ENCODE results near the gene APOL2.
"Not testable (repeated sequence)": the region's sequence is repeated elsewhere in the genome, so short reads cannot be mapped to it uniquely, and the experiment has no call there.

APOL2 gene

GRCh38 chr22:36221799-36222751, 17.3 kb downstream of the APOL2 start:
- peak; percentile 74 for DNase-seq (ENCODE audit: low spot score)

- no peak for DNase-seq (ENCODE audit: low spot score)
These were observed 18.8 kb downstream of the APOL2 start for GRCh38 chr22:36220451-36220921.

- no peak for DNase-seq (ENCODE audit: low spot score)
These were observed 20.6 kb downstream of the APOL2 start for GRCh38 chr22:36218648-36219193.

- DNase-seq (ENCODE audit: low spot score): no peak
These were observed 23.3 kb downstream of the APOL2 start for GRCh38 chr22:36215981-36216380.

DNA sequence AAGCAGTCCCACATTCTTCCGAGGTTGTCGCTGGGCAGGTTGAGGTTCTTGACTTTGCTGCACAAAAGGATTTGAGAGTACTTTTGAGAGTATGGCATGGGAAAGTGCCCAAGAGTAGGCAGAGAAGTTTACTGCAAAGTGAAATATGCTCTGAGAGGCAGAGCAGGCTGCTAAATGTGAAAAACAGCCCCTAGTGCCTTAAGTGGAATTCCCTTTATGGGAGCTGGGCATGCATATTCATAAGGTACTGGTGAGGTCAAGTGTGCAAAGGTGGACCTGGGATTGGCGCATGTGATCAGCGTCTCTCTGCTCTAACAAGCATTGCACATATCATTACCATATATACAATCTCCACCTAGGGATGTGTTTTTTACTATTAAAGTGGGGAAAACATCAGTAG, 25.7 kb downstream of the APOL2 start:
- DNase-seq (ENCODE audit: low spot score): no peak

GRCh38 chr22:36212901-36213300, 26.4 kb downstream of the APOL2 start:
- DNase-seq (ENCODE audit: low spot score): no peak

DNA sequence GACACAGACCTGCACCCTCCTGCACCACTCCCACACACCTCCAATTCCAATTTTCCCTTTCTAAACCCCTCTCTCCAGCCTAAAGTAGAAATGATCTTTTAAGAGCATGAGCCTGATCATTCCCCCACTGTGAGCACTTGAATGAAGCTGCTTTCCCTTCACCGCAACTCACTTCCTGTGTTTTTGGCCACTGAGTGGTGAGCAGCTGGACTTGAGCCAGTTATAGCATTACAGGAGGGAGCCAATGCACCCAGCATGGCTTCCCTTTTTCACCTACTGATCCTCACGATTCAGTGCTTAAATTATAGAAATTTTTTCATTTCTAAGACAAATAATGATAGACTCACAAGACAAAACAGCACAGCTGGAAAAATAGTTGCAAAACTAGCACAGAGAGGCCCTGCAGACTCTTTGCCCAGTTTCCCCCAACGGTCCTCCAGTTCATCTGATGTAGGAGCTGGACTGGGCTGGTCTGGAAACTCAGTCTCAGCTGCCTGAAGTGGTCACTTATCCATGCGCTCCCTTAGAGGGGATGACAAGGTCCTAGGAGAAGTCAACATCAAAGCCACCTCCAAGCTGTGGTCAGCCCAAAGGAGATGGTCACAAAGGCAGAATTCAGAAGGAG, 28.0 kb downstream of the APOL2 start:
- no peak for DNase-seq (ENCODE audit: low spot score)

- no peak for DNase-seq (ENCODE audit: low spot score)
These were observed 29.1 kb downstream of the APOL2 start for GRCh38 chr22:36210224-36210623.

DNA sequence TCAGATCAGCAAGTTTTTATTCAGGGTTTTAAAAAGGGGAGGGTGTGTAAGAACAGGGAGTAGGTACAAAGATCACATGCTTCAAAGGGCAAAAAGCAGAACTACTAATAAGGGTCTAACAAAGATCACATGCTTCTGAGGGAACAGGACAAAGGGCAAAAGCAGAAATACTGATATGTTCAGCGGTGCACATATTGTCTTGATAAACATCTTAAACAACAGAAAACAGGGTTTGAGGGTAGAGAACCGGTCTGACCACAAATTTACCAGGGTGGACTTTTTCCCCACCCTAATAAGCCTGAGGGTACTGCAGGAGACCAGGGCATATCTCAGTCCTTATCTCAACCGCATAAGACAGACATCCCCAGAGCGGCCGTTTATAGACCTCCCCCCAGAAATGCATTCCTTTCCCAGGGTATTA, 29.8 kb downstream of the APOL2 start:
- not testable (repeated sequence) for DNase-seq (ENCODE audit: low spot score)

DNA sequence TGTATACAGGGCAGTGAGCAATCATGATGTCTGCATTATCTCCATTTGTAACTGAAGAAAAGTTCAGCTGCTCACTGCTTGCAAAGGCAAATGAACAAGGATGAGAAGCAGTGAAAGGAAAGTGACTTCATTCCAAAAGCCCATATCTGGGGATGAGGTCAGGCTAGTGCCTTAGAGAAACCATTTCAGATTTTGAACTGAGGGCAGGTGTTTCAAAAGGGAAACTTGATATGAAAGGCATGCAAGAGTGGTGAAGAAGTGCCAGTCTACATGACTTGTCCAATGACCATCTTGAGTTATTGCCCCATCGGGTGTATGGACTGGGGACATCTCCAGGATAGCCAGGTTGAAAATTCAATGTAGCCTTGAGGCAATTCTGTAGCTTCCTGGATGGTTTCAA, 30.4 kb downstream of the APOL2 start:
- no peak for DNase-seq (ENCODE audit: low spot score)

GRCh38 chr22:36208162-36208765, 31.1 kb downstream of the APOL2 start:
- no peak for DNase-seq (ENCODE audit: low spot score)

DNA sequence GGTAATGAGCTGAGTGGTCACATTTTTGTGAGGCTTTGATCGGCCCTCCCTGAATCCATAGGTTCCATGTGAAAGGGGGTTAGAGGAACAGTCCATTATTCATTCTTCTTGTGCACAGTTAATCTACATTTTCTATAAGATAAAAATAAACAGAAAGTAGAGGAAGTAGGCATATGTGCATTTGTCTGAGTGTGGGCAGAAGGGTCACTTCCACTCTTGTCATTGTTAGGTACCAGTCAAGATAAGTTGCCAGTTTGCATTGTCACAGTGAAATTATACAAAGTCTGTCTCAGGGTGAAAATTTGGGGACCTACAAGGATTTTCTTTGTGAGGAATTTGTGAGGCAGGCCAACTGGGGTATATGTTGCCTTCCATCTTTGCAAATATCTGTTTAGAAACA, 33.1 kb downstream of the APOL2 start:
- no peak for DNase-seq (ENCODE audit: low spot score)

GRCh38 chr22:36205573-36205972, 33.8 kb downstream of the APOL2 start:
- not testable (repeated sequence) for DNase-seq (ENCODE audit: low spot score)

- no peak for DNase-seq (ENCODE audit: low spot score)
These were observed 34.7 kb downstream of the APOL2 start for GRCh38 chr22:36204632-36205015.

- DNase-seq (ENCODE audit: low spot score): no peak
These were observed 35.2 kb downstream of the APOL2 start for GRCh38 chr22:36204001-36204631.

DNA sequence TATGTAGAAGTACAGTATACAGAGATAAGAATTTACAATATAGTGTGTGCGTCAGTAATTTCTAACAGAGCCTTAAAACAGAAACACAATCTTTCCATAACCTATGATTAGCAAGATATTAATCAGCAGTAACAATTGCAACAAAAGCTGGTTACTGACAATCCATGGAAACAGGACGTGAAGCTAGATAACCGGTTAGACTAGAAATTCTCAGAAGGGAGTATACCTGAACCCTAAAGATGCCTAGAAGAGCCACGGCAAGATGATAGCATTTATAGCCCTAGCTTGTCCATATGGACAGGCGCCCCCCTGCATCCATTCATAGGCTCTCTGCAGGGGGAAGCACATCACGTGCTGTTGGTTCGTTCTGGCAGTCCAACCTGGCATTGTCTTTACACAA, 35.9 kb downstream of the APOL2 start:
- not testable (repeated sequence) for DNase-seq (ENCODE audit: low spot score)

DNA sequence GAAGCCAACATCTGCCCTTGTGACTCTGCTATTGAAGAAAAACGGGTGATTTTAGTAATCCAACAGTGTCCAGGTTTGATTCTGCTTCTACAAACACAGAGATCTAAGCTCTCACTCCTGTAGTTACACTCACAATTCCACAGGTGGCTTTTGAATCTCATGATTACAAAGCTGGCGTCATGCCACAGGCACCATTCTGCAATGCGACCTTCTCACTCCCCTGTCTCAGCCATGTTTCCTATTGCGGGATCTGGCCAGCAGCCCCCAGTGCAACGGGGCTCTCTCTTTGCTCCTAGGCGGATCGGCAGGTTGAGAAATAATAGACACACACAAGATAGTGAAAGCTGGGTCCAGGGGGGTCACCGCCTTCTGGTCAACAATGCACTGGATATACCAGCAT, 36.4 kb downstream of the APOL2 start:
- DNase-seq (ENCODE audit: low spot score): not testable (repeated sequence)

DNA sequence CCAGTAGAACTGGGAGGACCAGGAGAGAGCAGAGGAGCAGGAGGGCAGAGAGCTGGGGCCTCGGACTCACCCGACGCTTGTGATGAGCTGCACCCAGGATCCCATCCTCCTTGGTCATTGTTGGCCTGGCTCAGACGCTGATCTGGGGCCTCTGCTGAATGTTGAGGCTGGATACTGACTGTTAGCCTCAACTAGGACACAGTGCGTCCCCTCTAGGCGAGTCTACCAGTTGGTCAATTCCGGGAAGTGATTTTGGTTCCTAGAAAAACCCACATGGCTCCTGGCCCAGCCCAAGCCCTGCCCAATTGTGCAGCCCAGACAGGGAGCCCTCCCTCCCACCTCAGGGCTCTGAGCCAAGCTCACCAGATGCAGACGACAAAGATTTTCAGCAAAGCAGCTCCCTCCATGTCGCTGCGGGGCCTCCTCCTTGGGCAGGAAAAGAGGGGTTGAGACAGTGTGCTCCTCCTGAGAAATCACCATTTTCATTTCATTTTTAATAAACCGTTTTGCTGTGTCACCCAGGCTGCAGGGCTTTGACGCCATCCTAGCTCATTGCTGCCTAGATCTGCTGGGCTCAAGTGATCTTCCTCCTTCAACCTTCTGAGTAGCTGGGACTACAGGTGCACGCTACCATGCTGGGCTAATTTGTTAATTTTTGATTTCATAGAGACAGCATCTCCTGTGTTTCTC, 37.6 kb downstream of the APOL2 start, which contains the start of gene APOL4:
Gene APOL4 (minus strand): TSS at position 180 of the 690 bp plus-strand sequence. CDS start 75 bp downstream, at position 105.
- DNase-seq (ENCODE audit: low spot score): no peak

DNA sequence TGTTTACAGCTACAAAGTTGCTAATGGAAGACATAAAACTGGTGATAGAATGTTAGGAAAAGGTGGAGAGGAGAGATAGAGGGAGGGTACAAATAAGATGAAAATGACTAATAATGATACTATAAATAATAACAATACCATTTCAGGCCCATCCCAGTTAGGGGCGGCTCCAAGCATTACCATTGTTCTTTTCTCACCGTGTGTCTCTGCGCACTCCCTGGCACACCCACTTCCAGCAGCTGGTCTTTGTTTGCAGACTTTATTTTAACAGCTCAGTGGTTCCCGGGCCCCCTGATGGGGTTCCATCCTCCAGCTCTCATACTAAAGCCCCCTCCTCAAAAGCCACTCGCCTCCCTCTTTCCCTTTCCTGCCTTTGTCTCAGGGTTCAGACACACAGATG, 38.3 kb downstream of the APOL2 start:
- not testable (repeated sequence) for DNase-seq (ENCODE audit: low spot score)

GRCh38 chr22:36199001-36199551, 40.3 kb downstream of the APOL2 start:
- DNase-seq (ENCODE audit: low spot score): no peak

- DNase-seq (ENCODE audit: low spot score): no peak
These were observed 40.8 kb downstream of the APOL2 start for GRCh38 chr22:36198536-36198935.
